GM10847 (cell line): ENCODE results near the gene ALOX5.

Experiments
- POLR2A ChIP-seq: IDR thresholded peaks from 2 replicates; pipeline ENCODE4 v1.6.1; 2011; ENCODE audit not compliant: insufficient read length; ENCODE audit errors: extremely low read depth

ALOX5 gene

DNA sequence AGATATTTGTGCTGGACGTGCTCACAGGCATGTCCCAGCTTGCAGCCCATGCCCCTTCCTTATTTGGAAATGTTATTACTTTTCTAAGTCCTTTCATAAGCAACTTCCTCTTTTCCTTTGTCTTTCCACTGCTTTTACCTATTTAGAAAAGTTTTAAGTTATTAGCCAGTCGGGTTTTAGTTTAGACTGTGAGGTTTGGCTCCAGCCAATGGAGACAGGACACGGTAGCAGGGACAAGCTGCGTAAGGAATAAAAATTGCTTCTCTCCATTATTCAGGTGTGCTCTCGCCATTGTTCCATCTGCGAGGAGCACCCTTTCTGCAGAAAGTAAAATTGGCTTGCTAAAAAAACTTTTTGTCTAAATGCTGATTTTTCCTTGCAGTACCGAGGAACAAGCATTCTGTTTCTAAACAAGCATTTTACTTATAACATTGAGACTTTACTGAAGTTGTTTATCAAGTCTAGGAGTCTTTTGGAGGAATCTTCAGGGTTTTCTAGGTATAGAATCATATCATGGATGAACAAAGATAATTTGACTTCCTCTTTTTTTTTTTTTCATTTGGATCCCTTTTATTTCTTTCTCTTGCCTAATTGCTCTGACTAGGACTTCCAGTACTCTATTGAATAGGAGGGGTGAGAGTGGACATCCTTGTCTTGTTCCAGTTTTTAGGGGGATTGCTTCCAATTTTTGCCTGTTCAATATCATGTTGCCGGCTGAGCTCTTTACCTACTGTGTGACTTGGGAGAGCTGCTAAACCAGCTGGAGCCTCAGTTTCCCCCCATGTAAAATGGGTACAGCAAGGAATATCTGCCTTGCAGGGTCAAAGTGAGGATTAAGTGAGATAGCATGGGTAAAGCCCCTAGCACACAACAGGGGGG, 63.8 kb downstream of the ALOX5 start:
- no peak for TF ChIP-seq POLR2A

DNA sequence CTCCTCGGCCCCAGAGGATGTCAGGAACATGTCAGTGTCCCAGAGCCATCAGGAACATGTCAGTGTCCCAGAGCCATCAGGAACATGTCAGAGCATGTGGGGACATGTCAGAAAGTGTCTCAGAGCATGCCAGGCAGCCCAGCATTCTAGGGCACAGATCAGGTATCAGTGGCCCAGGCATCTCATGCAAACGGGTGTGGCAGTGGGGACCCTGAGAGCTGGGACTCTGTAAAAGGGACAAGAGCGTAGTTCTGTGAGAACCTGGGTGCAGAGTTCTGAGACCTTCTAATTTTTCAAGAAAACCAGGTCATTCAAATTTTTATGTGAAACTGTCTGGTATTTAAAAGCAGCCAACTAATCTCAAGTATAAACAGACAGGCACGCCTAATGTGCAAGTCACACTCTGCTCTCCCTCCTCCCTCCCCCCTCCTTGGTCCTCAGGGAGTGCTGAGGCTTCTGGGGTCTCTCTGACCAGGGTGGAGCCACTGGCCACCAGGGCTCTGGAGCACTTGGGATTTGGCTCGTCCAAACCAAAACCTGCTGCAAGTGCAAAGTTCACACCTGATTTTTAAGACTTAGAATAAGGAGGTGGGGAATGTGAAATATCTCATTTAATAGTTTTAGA, 64.6 kb downstream of the ALOX5 start:
- no peak for TF ChIP-seq POLR2A

DNA sequence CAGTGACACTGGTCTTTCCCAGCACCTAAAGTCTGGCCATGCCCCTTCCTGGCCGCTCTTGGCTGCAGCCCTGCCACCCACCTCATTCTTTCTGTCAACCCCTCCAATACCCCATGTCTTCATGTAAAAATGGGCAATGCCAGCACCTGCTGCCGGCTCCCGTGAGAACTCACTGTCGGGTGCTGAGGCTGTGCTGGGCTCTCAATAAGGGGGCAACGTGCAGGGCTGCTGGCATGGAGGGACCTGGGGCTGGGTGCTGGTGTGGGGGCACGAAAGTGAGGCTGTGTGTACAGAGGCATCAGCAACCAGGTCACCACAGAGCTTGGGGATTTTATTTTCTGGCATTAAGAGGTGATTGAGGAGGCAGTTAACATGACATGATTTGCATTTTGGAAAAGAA, 65.3 kb downstream of the ALOX5 start:
- TF ChIP-seq POLR2A = no peak

DNA sequence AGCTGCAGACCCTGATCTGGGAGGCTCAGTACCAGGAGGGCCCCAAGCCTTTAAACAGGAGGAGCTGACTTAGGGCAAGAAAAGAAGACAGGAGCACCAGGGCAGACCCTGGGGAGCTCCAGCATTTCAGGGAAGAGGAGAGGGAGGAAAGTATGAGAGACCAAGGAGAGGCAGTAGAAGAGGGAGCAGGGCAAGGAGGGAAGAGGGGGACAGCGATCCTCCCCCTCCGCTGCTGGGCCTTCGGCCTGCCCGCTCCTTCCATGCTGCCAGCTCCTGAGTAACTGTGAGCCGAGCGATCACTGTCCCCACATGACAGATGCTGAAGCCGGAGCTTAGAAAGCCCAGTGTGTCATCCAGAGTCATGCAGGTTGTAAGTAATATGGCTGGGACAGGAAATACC, 65.9 kb downstream of the ALOX5 start:
- no peak for TF ChIP-seq POLR2A

DNA sequence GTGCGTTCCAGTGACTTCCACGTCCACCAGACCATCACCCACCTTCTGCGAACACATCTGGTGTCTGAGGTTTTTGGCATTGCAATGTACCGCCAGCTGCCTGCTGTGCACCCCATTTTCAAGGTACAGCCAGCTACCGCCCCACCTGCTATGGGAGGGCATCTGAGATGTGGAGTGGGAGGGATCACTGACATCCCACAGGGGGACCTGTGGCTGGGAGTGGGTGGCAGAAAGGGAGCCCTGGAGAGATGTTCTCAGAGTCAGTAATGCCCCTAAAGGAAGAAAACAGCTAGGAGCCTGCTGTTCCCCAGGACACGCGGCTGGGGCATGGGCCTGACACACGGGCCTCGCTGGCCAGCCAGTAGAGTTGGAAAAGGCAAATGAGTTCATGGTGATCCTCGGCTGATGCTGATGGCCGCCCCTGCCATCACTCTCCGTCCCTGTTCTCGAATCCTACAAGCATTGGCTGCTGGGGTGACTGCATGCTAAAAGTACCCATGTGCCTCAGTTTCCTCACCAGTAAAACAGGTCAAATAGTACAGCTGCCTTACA, 66.6 kb downstream of the ALOX5 start:
- no peak for TF ChIP-seq POLR2A

DNA sequence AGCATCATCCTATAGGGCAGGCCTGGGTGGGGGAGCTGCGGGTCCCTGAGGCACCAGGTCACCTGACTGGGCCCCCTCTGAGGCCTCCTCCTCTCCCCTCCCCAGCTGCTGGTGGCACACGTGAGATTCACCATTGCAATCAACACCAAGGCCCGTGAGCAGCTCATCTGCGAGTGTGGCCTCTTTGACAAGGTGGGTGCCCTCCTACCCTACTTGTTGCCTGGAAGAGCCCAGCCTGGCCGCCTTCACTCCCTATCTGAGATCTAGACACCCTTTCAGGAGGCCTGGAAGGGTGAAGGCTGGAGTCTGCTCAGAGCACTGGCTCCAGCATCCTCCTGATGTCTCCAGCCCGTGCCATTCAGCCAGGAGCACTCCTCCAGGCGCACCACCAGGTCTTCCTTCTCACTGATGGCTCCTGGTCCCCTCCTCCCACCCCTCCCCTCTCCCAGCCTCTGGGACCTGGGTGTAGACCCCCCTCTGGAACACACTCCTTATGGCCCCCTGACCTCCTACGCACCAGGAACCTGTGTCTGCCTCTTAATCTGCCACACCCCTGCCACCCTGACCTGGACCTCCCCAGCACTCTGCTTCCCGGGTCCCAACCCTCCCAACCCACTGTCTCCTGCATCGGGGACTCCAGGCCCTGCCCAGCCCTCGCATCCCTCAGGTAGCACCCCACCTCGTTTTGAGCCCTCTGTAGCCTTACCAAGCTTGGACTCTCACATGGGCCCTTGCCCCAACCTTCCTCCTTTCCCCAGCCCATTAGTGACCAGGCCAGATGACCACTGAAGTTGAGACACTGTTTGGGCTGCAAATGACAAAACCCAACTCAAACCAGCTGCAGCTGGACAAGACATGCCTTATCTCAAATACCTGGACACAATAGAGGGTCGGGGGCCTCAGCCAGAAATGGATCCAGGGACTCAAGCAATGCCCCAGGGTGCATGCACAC, 67.5 kb downstream of the ALOX5 start:
- no peak for TF ChIP-seq POLR2A

DNA sequence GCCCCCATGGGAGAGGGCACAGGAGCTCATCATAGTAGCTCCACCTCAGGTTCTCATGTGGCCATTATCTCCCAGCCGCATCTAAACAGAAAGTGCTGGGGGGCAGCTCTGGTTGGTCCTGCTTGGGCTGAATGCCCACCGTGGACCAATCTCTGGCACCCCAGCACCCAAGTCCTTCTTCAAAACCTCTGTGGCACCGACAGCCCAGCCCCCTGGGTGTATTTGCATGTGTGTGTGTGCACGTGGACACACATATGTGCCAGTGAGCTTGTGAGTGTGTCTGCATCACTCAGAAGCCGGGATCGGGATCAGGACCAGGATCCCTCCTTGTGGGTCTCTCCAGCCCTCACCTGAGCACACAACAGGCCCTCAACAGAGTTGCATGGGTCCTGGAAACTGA, 68.2 kb downstream of the ALOX5 start:
- no peak for TF ChIP-seq POLR2A

DNA sequence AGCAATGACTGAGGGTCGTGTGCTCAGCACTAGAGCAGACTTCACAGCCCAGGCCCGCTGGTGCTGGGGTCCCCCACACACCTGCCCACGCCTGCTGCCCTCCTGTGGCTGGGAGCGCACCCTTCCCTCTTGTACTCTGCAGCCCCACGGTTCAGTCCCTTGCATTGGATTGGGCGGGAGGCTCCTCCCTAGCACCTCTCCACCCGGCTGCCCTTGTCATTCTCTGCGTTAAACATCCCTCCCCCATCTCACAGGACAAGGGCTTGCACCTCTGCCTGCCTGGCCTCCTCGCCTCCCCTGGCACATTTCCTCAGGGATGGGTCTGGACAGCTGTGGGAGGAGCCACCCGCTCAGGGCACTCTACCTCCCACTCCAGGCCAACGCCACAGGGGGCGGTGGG, 68.6 kb downstream of the ALOX5 start:
- no peak for TF ChIP-seq POLR2A

DNA sequence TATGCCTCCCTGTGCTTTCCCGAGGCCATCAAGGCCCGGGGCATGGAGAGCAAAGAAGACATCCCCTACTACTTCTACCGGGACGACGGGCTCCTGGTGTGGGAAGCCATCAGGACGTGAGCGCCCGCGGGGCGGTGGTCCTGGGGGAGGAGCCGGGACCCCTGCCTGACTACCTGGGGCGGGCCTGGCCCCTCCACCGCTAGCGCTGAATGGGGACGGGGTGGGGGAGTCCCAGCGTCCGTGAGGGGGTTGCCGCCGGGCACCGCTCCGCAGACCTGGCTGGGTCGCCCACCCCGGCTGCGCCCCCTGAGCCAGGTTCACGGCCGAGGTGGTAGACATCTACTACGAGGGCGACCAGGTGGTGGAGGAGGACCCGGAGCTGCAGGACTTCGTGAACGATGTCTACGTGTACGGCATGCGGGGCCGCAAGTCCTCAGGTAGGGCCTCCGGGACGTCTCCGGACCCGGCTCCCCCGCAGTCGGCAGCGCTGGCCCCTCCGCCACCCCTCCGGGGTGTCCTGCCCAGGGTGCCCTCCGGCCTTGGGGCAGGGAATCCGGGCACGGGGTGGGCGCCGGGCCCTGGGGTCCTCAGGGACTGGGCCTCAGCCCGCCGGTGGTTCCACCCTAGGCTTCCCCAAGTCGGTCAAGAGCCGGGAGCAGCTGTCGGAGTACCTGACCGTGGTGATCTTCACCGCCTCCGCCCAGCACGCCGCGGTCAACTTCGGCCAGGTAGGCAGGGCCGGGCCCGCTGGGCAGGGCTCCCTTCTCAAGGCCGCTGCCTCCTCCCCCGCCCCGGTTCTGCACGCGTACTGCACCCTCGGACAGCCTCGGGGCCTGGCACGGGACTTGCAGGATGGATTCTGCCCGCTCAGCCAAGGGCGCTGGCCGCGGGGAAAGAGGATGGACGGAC, 69.3 kb downstream of the ALOX5 start:
- no peak for TF ChIP-seq POLR2A

DNA sequence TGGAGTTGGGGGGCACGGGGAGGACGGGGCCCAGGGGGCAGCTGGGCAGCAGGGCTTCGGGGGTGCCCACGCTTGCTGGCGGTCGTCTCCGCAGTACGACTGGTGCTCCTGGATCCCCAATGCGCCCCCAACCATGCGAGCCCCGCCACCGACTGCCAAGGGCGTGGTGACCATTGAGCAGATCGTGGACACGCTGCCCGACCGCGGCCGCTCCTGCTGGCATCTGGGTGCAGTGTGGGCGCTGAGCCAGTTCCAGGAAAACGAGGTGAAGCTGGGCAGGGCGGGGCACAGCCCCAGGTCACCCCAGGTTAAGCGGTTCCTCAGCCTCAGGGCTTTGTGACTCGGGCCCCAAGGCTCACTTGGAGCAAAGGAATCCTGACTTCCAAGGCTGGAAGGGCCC, 70.0 kb downstream of the ALOX5 start:
- TF ChIP-seq POLR2A = no peak

DNA sequence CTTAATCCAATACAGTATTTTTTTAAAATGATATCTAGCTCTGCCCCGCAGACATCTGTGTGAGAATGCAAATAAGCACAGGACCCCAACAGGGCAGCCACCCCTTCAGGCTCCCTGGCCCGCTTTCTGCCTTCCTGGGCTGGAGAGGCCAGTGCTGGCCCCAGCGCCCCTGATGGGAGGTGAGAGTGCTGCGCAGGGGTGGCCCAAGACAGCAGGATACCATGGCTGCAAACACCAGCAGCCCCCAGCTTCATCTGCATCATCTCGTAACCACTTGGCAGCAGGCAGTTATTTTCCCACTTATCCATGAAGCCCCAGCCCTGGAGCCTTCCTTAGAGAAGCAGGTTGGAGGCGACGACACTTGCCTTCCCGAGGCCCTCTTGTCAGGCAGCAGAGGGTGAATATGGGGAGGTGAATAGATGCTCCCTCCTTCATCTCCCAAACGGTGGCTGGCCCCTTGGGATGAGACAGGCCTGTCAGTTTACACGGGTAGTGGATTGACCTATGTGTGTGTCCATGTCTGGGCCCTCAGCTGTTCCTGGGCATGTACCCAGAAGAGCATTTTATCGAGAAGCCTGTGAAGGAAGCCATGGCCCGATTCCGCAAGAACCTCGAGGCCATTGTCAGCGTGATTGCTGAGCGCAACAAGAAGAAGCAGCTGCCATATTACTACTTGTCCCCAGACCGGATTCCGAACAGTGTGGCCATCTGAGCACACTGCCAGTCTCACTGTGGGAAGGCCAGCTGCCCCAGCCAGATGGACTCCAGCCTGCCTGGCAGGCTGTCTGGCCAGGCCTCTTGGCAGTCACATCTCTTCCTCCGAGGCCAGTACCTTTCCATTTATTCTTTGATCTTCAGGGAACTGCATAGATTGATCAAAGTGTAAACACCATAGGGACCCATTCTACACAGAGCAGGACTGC, 71.2 kb downstream of the ALOX5 start:
- no peak for TF ChIP-seq POLR2A

DNA sequence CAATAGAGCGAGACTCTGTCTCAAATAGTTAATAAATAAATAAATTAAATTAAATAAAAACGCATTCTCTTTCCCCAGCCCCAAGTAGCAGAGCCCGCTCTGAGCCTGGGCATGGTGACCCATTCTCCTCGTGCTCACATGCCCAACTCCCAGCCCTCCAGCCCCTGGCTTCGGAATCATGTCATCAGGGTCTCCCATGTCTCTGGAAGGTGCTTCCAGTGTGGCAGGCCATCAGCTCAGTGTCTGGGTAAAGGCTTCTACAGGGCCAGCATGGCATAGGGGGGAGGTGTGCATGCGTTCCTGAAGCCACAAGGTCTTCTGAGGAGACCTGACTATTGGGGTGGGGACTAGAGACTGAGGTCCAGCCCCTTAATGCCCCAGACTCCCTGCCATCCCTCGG, 72.8 kb downstream of the ALOX5 start:
- no peak for TF ChIP-seq POLR2A

DNA sequence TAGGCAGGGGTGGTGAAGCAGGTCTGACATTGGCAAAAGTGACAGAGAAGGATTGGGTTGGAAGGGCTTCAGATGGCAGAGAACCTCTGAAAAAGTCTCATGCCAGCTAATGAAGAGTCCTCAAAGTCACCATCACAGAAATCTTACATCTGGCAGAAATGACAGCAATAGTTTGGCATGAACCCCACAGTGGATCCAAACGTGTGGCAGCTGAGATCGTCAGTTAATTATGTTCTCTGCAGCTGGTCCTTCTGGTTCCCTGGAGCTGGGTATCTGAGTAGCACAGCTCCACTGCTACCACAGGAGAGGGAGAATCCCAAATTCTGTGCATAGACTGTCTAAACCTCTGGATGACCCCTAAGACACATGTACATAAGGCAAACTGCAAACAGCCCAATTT, 73.4 kb downstream of the ALOX5 start:
- no peak for TF ChIP-seq POLR2A
